Measurements from ENCODE around the gene POU2F1.

Gene POU2F1

DNA sequence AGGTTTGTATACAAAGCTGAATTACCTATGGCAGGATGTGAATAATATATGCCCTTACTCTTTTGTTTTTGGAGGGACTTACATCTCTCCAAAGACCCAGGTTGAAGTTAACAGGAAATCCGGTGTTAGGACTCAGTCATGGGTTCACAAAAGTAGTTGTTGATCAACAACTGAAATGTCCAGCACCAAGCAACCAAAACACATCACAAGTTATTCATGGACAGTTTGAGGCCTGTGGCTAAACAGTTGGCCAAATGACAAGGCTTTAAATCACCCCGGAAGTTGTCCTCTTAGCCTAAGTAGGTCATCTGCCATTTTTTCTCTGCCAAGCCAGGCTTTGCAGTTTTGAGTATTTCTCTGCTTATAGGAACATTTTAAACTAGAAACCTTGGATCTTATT is 207.7 kb downstream of the POU2F1 start:
- Histone ChIP-seq H3K36me3 (no peaks in the 10 kb centered on the region), H3K9me3 (no peaks in the 10 kb centered on the region), H3K4me3 (ENCODE audit: low read depth in 1 of 2, low read length in 1 of 2) (no peak overlapping the region), H3K27me3 (no peaks in the 10 kb centered on the region), H3K27ac (no peak overlapping the region), H3K4me1 (ENCODE audit: control insufficient read depth in 1 of 2, insufficient read depth in 1 of 2, low read depth in 1 of 2, low read length in 1 of 2) (no peaks in the 10 kb centered on the region)
- TF ChIP-seq, protein P1, sequence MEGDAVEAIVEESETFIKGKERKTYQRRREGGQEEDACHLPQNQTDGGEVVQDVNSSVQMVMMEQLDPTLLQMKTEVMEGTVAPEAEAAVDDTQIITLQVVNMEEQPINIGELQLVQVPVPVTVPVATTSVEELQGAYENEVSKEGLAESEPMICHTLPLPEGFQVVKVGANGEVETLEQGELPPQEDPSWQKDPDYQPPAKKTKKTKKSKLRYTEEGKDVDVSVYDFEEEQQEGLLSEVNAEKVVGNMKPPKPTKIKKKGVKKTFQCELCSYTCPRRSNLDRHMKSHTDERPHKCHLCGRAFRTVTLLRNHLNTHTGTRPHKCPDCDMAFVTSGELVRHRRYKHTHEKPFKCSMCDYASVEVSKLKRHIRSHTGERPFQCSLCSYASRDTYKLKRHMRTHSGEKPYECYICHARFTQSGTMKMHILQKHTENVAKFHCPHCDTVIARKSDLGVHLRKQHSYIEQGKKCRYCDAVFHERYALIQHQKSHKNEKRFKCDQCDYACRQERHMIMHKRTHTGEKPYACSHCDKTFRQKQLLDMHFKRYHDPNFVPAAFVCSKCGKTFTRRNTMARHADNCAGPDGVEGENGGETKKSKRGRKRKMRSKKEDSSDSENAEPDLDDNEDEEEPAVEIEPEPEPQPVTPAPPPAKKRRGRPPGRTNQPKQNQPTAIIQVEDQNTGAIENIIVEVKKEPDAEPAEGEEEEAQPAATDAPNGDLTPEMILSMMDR (IDR thresholded peaks at IDR 0.05): no peak

DNA sequence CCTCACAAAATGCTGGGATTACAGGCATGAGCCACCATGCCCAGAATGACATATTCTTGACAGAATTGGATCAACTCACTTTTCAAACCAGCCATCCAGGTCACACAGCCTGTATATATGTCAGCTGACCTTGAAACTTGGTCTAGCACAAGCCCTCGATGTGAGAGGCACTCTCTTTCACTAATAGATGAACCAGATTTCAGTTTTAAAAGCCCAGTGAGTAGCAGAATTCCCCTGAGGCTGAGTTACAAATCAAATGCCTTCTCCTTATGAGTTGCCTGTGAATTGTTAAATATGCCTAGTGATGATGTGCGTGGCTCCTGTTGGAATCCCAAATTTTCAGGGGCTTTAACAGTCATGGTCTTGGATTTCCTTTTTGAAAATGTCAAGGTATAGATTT is 208.9 kb downstream of the POU2F1 start:
- Histone ChIP-seq H3K4me3 (ENCODE audit: low read depth in 1 of 2, low read length in 1 of 2) (no peak overlapping the region), H3K36me3 (no peaks in the 10 kb centered on the region), H3K9me3 (no peaks in the 10 kb centered on the region), H3K27me3 (no peaks in the 10 kb centered on the region), H3K4me1 (ENCODE audit: control insufficient read depth in 1 of 2, insufficient read depth in 1 of 2, low read depth in 1 of 2, low read length in 1 of 2) (no peaks in the 10 kb centered on the region), H3K27ac (no peak overlapping the region)
- TF ChIP-seq, protein P1 (IDR thresholded peaks at IDR 0.05): no peak

DNA sequence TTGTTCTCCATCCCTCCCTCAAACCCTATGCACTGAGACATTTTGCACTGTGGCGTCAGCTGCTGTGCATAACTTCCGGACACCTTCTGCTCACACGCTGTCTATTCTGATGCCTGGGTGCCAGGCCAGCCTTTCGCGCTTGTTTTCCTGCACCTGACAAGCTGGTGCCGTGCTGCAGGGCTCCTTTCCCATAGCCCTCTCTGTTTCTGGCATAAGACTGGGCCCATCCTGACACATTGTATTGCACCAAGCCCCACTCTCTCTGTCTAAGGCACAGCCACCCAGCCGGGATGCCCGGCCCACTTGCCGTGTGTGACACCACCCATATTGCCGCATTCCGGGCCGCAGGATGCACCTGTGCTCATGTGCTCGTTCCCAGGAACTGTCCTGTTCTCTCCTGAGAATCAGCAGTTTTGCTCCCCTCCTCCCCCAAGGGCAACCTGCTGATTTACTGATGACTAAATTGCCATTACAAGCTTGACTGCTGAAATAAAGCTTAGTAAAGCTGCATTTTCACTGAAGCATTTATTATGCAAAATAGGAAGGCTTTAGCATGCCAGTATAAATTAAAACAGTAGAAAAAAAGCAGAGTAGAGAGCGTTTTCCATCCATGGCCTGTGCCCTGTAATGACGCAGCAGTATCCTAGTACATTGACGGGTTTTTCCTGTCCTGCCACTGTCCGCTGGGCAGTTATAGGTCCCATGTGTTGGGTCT is 209.6 kb downstream of the POU2F1 start:
- no peaks in the 10 kb centered on the region for H3K4me1 ChIP-seq (ENCODE audit: control insufficient read depth in 1 of 2, insufficient read depth in 1 of 2, low read depth in 1 of 2, low read length in 1 of 2)
- no peaks in the 10 kb centered on the region for H3K27me3 ChIP-seq
- H3K27ac ChIP-seq: no peak overlapping the region
- H3K9me3 ChIP-seq: no peaks in the 10 kb centered on the region
- no peak overlapping the region for H3K4me3 ChIP-seq (ENCODE audit: low read depth in 1 of 2, low read length in 1 of 2)
- TF ChIP-seq, protein P1 (IDR thresholded peaks at IDR 0.05): no peak
- no peaks in the 10 kb centered on the region for H3K36me3 ChIP-seq

DNA sequence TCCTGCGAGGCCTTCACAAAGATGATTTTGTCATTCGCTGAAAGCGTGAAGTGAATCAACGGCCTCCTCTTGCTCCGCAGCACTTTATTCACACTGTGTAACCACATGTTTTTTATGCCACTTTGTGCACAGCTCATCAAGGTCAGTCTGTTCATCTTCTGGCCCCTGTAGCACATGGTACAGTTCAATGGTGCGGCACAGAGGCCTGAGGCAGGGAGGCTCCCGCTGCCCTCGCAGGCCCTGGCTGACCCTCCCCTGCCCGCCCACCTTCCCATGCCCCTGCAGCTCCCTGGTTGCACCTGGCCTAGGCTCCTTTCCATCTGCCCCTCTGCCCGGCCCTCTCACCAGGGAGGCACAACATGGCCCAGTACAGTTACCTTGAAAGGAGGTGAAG is 210.2 kb downstream of the POU2F1 start:
- H3K36me3 ChIP-seq: no peaks in the 10 kb centered on the region
- no peaks in the 10 kb centered on the region for H3K27me3 ChIP-seq
- H3K4me1 ChIP-seq (ENCODE audit: control insufficient read depth in 1 of 2, insufficient read depth in 1 of 2, low read depth in 1 of 2, low read length in 1 of 2): no peaks in the 10 kb centered on the region
- H3K9me3 ChIP-seq: no peaks in the 10 kb centered on the region
- no peak overlapping the region for H3K27ac ChIP-seq
- TF ChIP-seq, protein P1 (IDR thresholded peaks at IDR 0.05): no peak
- H3K4me3 ChIP-seq (ENCODE audit: low read depth in 1 of 2, low read length in 1 of 2): no peak overlapping the region

DNA sequence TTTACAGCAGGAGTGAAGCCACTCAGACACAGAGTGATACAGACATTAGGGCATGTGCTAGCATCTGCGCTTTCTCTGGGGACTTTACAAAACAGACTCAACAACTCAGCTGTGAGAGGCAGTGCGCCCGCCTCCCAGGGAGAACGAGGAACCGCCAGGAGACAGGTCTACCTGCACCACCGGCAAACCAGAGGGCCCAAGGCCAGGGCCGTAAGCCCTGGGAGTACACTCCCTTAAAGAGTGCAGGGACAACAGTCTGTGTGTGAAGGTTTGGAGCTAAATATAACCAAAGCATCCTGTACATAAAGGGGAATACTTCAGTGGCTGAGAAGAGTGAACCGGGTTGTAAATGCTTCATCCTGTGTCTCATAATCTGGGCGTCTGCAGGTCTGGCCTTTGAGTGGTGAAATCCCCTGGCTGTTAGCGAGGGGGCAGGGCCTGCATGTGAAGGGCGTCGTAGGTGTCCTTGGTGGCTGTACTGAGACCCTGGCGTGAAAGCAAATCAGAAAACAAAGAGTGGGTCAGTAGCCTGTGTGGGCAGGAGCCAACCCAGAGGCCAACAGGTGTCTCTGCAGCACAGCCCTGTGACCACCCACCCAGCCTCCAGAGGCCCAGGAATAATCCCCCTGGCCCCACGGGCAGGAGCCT is 210.7 kb downstream of the POU2F1 start:
- Histone ChIP-seq H3K4me1 (ENCODE audit: control insufficient read depth in 1 of 2, insufficient read depth in 1 of 2, low read depth in 1 of 2, low read length in 1 of 2) (no peaks in the 10 kb centered on the region), H3K36me3 (no peaks in the 10 kb centered on the region), H3K27me3 (no peaks in the 10 kb centered on the region), H3K9me3 (no peaks in the 10 kb centered on the region), H3K27ac (no peak overlapping the region), H3K4me3 (ENCODE audit: low read depth in 1 of 2, low read length in 1 of 2) (no peak overlapping the region)
- TF ChIP-seq, protein P1 (IDR thresholded peaks at IDR 0.05): no peak

All from neutrophil (primary cell).